Neural progenitor cell (in vitro differentiated cells): ENCODE data around the gene CA10.

Experiments used
- EZH2 ChIP-seq: fragments of 200-600 bp; sonication (generic); IDR thresholded peaks from 2 replicates; pipeline ENCODE4 v1.6.1; 2017; ENCODE audit warnings: antibody characterized with exemption, mild to moderate bottlenecking, moderate library complexity
- EZH2phosphoT487 ChIP-seq: fragments of 200-600 bp; sonication (generic); IDR thresholded peaks from 2 replicates; pipeline ENCODE4 v1.6.1; 2017; ENCODE audit warnings: antibody characterized with exemption
- TF ChIP-seq, protein P1 (sequence below): fragments of 200-600 bp; sonication (generic); IDR thresholded peaks from 2 replicates; pipeline ENCODE4 v1.5.1; 2017; ENCODE audit warnings: antibody characterized with exemption, mild to moderate bottlenecking

DNA sequence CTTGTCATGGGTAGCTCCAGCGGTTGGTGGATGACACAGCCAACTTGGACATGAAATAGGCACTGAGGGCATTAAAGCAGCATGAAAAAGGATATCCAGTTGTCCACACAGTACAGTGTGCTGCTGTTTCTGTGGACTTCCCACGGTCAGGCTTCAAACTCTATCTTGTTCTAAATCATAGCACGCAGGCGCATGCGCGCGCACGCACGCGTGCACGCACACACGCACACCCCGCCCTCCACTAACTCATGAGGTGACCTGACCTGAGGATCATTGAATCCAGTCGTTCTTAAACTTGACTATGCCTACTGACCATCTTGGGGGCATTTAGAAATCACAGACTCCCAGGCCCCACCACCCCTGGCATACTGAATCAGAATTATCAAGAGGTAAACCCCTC lies 361.4 kb downstream of the CA10 start:
- no peak for TF ChIP-seq EZH2phosphoT487
- TF ChIP-seq, protein P1, sequence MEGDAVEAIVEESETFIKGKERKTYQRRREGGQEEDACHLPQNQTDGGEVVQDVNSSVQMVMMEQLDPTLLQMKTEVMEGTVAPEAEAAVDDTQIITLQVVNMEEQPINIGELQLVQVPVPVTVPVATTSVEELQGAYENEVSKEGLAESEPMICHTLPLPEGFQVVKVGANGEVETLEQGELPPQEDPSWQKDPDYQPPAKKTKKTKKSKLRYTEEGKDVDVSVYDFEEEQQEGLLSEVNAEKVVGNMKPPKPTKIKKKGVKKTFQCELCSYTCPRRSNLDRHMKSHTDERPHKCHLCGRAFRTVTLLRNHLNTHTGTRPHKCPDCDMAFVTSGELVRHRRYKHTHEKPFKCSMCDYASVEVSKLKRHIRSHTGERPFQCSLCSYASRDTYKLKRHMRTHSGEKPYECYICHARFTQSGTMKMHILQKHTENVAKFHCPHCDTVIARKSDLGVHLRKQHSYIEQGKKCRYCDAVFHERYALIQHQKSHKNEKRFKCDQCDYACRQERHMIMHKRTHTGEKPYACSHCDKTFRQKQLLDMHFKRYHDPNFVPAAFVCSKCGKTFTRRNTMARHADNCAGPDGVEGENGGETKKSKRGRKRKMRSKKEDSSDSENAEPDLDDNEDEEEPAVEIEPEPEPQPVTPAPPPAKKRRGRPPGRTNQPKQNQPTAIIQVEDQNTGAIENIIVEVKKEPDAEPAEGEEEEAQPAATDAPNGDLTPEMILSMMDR: no peak
- TF ChIP-seq EZH2: no peak
